HepG2 (cell line): ENCODE data around the gene STK32B.

Source experiments
- ATF2 ChIP-seq: sonication (generic); formaldehyde crosslinking; IDR thresholded peaks from 2 replicates; pipeline ENCODE4 v1.4.0; 2020; ENCODE audit warnings: missing genetic modification reagents
- MTA3 ChIP-seq: sonication (generic); formaldehyde crosslinking; IDR thresholded peaks from 2 replicates; pipeline ENCODE4 v1.4.0; 2020; ENCODE audit warnings: missing genetic modification reagents
- MXI1 ChIP-seq: IDR thresholded peaks from 3 replicates; pipeline ENCODE4 v1.6.1; 2012; ENCODE audit warnings: low read depth, low read length, inconsistent platforms, borderline replicate concordance
- POLR2AphosphoS5 ChIP-seq: IDR thresholded peaks from 2 replicates; pipeline ENCODE4 v1.6.1; 2012; ENCODE audit warnings: low read depth, low read length
- SMYD3 ChIP-seq: sonication (generic); formaldehyde crosslinking; IDR thresholded peaks from 2 replicates; pipeline ENCODE4 v1.8.1; 2023; ENCODE audit warnings: mild to moderate bottlenecking, missing genetic modification reagents
- SP2 ChIP-seq: sonication (generic); formaldehyde crosslinking; IDR thresholded peaks from 2 replicates; pipeline ENCODE4 v1.5.1; 2020; ENCODE audit warnings: mild to moderate bottlenecking, missing genetic modification reagents
- ZBTB21 ChIP-seq: sonication (generic); formaldehyde crosslinking; IDR thresholded peaks from 2 replicates; pipeline ENCODE4 v1.4.0; 2020; ENCODE audit warnings: missing genetic modification reagents
- ZBTB49 ChIP-seq: sonication (generic); formaldehyde crosslinking; IDR thresholded peaks from 2 replicates; pipeline ENCODE4 v1.4.0; 2020; ENCODE audit warnings: missing genetic modification reagents, borderline replicate concordance
- ZNF121 ChIP-seq: sonication (generic); formaldehyde crosslinking; IDR thresholded peaks from 2 replicates; pipeline ENCODE4 v1.5.0; 2020; ENCODE audit warnings: mild to moderate bottlenecking, missing genetic modification reagents
- ZNF414 ChIP-seq: sonication (generic); formaldehyde crosslinking; IDR thresholded peaks from 2 replicates; pipeline ENCODE4 v1.5.0; 2020; ENCODE audit warnings: missing genetic modification reagents

- TF ChIP-seq MXI1 (no peak), ZBTB49 (CRISPR knock-in tag) (no peak), POLR2AphosphoS5 (no peak), MTA3 (no peak), ZBTB21 (CRISPR knock-in tag) (no peak), ATF2 (CRISPR knock-in tag) (no peak), SP2 (no peak), ZNF121 (no peak), ZNF414 (CRISPR knock-in tag) (no peak), SMYD3 (CRISPR knock-in tag) (no peak)
Observed at GRCh38 chr4:5039800-5040199, 11.5 kb upstream of the STK32B start.
